ENCODE measurements around the gene OR4P4. TPM values are rescaled to one million over a fixed set of nuclear protein-coding genes. Genes with fewer than 3 reads are reported as not detected.

The OR4P4 gene
- not detected in 2 replicates for polyA plus RNA-seq (2011; rRNA removed)
- polyA plus RNA-seq (2012; cell fraction: cytosol; rRNA removed) = not detected in 2 replicates
- not detected in 2 replicates for polyA plus RNA-seq (2012; cell fraction: nucleus; rRNA removed)
- polyA plus RNA-seq (2017; fragmentation: RNase III; extraction: RNeasy Plus Mini Kit Qiagen cat#74134 plus additional on column Dnase treatment) = not detected in 3 replicates
- polyA minus RNA-seq (2011; rRNA and poly(A)+ RNA removed) = not detected in 2 replicates

DNA sequence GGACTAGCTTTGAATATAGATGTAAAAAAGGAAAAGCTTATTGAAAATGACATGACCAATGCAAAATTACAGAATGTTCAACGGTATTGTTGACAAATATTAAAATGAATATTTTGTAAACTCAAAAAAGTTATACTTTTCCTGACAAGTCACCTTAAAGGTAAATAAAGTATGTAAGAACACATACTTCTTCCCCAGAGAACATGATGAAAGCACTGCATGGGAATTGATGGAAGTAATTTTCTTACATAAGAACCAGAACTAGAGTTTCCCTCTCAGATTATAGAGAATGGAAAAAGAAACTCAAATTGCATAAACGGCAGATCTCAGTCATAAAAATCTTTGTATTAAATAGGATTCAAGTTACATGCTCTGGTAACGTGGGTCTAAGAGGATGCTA, at the start of gene OR4P4:
Gene OR4P4, plus strand, starts transcription at position 301 of the 400 bp plus-strand sequence.
- FAIRE-seq (no peak), DNase-seq (ENCODE audit: low read depth in 1 of 2, low spot score in 1 of 2) (no peak), ATAC-seq (no peak)
- no peak within 1 kb of the TSS for H3K27ac ChIP-seq
- POLR2A ChIA-PET = no interaction called here
- no peak for TF ChIP-seq PHF8 (IDR thresholded peaks at IDR 0.05; ENCODE audit: borderline replicate concordance, low read depth)
- WGBS (ENCODE audit: missing lambda C conversion rate) = 3% methylated on average over 3 of the region's 3 CpGs
- H3K4me2 ChIP-seq = no peak within 1 kb of the TSS
- peaks cover 3% of the 10 kb centered on the region; the same call in 2 of the 3 replicates for H3K9me3 ChIP-seq
- no peaks in the 10 kb centered on the region for H3K4me1 ChIP-seq
- no peak within 1 kb of the TSS for H3K4me3 ChIP-seq
- CTCF ChIA-PET = no interaction called here

DNA sequence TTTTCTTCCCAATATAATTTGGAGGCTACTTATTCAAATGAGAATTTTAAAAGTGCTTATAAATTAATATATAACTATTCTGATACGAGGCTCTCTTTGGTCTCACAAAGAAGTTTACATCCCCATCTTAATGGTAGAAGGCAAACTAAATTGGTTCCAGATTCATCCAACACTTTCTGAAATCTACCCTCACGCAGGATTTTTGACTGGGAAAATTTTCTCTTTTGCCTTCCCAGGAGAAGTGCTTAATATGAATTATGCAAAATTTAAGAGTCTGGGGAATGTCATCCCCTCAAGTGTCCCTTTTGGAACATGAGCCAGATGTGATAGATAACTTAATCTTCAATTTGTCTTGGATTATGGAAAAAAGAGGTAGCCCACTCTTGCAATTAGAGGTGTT, 27.4 kb upstream of the OR4P4 start, which contains the start of gene OR4C11:
Gene OR4C11, minus strand, starts transcription at position 101 of the 400 bp plus-strand sequence. CDS start 3,272 bp downstream, outside the sequence.
- Histone ChIP-seq H3K4me3 (no peak within 1 kb of the TSS), H3K27ac (no peak within 1 kb of the TSS), H3K4me1 (no peaks in the 10 kb centered on the region), H3K4me2 (no peak within 1 kb of the TSS), H3K9me3 (0 out of 3 replicates have a peak, but pooled peaks cover 9% of the 10 kb centered on the region)
- CTCF ChIA-PET = no interaction called here
- no peak for ATAC-seq
- POLR2A ChIA-PET = no interaction called here
- TF ChIP-seq HOXB5 (CRISPR knock-in tag; IDR thresholded peaks at IDR 0.05) (no peak), MYC (IDR thresholded peaks at IDR 0.05; ENCODE audit: borderline replicate concordance, low read length) (no peak), PHF8 (IDR thresholded peaks at IDR 0.05; ENCODE audit: borderline replicate concordance, low read depth) (no peak), HMGXB4 (CRISPR knock-in tag; IDR thresholded peaks at IDR 0.05; ENCODE audit: borderline replicate concordance) (no peak), NFE2L2 (conservative IDR thresholded peaks at IDR 0.05; ENCODE audit: low read length) (no peak), BCL3 (IDR thresholded peaks at IDR 0.05) (no peak), NR3C1 (IDR thresholded peaks at IDR 0.05) (no peak), POLR2A (IDR thresholded peaks at IDR 0.05; ENCODE audit: low read length) (no peak), KDM1A (IDR thresholded peaks at IDR 0.05; ENCODE audit: low read depth) (no peak), MAFK (IDR thresholded peaks at IDR 0.05; ENCODE audit: partially characterized antibody) (no peak), E2F6 (IDR thresholded peaks at IDR 0.05; ENCODE audit: borderline replicate concordance, low read depth) (no peak)
- TF ChIP-seq, protein P1, sequence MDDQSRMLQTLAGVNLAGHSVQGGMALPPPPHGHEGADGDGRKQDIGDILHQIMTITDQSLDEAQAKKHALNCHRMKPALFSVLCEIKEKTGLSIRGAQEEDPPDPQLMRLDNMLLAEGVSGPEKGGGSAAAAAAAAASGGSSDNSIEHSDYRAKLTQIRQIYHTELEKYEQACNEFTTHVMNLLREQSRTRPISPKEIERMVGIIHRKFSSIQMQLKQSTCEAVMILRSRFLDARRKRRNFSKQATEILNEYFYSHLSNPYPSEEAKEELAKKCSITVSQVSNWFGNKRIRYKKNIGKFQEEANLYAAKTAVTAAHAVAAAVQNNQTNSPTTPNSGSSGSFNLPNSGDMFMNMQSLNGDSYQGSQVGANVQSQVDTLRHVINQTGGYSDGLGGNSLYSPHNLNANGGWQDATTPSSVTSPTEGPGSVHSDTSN (IDR thresholded peaks at IDR 0.05) = no peak
- TF ChIP-seq, protein P2, sequence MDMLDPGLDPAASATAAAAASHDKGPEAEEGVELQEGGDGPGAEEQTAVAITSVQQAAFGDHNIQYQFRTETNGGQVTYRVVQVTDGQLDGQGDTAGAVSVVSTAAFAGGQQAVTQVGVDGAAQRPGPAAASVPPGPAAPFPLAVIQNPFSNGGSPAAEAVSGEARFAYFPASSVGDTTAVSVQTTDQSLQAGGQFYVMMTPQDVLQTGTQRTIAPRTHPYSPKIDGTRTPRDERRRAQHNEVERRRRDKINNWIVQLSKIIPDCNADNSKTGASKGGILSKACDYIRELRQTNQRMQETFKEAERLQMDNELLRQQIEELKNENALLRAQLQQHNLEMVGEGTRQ (IDR thresholded peaks at IDR 0.05) = no peak
- no peak for DNase-seq (ENCODE audit: low read depth in 1 of 2, low spot score in 1 of 2)
- 2% methylated on average over 2 of the region's 2 CpGs for WGBS (ENCODE audit: missing lambda C conversion rate)
- FAIRE-seq = no peak

DNA sequence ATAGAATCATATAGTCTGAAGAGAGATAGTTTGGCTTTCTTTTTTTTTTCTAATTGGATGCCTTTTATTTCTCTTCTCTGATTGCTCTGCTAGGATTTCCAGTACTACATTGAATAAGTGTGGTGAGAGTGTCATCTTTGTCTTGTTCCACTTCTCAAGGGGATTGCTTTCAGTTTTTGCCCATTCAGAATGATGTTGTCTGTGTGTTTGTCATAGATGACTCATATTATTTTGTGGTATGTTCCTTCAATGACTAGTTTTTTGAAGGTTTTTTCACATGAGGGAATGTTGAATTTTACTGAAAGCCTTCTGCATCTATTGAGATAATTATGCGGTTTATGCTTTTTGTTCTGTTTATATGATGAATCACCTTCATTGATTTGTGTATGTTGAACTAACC, 10.4 kb upstream of the OR4P4 start:
- ChIA-PET POLR2A (no interaction called here), CTCF (no interaction called here)
- DNase-seq (ENCODE audit: low read depth in 1 of 2, low spot score in 1 of 2) (no peak), ATAC-seq (no peak), FAIRE-seq (no peak)
- no peak overlapping the region for H3K4me3 ChIP-seq
- H3K27ac ChIP-seq = no peak overlapping the region
- TF ChIP-seq BCL3 (IDR thresholded peaks at IDR 0.05) (no peak), HDAC2 (IDR thresholded peaks at IDR 0.05) (no peak), EP300 (IDR thresholded peaks at IDR 0.05) (no peak), CHD4 (IDR thresholded peaks at IDR 0.05; ENCODE audit: borderline replicate concordance) (no peak)
- TF ChIP-seq, protein P1 (IDR thresholded peaks at IDR 0.05) = no peak
- H3K4me1 ChIP-seq = no peaks in the 10 kb centered on the region
- 34% methylated on average over 1 of the region's 1 CpG for WGBS (ENCODE audit: missing lambda C conversion rate)
- no peak overlapping the region for H3K4me2 ChIP-seq
- peaks cover 3% of the 10 kb centered on the region; the same call in 1 of the 3 replicates for H3K9me3 ChIP-seq
